WERI-Rb-1 (cell line): ENCODE measurements around the gene FAM170B.

Experiments
- DNase-seq: peaks from one replicate; pipeline ENCODE4 v3.0.0-alpha.2; 2020
- H3K27ac ChIP-seq: fragments of 250-450 bp; sonication (Bioruptor Pico); 2 replicates; pipeline ENCODE4 v1.5.1; 2020; ENCODE audit warnings: mild to moderate bottlenecking, moderate library complexity
- H3K27me3 ChIP-seq: fragments of 250-450 bp; sonication (Bioruptor Pico); 2 replicates; pipeline ENCODE4 v1.5.1; 2021; ENCODE audit warnings: mild to moderate bottlenecking, low read depth, moderate library complexity; ENCODE audit not compliant: insufficient read depth, severe bottlenecking
- H3K36me3 ChIP-seq: fragments of 250-450 bp; sonication (Bioruptor Pico); 2 replicates; pipeline ENCODE4 v1.5.1; 2020; ENCODE audit warnings: mild to moderate bottlenecking, moderate library complexity
- H3K4me3 ChIP-seq: 2 replicates; pipeline ENCODE4 v1.5.1; 2011; ENCODE audit warnings: low read depth, mild to moderate bottlenecking, control low read depth, low read length
- H3K9me3 ChIP-seq: fragments of 250-450 bp; sonication (Bioruptor Pico); 2 replicates; pipeline ENCODE4 v1.5.1; 2021; ENCODE audit warnings: mild to moderate bottlenecking, moderate library complexity; ENCODE audit not compliant: severe bottlenecking
- CTCF ChIP-seq: IDR thresholded peaks from 2 replicates; pipeline ENCODE4 v1.5.1; 2011; ENCODE audit warnings: low read depth, mild to moderate bottlenecking, control low read depth, inconsistent platforms, low read length

FAM170B gene

DNA sequence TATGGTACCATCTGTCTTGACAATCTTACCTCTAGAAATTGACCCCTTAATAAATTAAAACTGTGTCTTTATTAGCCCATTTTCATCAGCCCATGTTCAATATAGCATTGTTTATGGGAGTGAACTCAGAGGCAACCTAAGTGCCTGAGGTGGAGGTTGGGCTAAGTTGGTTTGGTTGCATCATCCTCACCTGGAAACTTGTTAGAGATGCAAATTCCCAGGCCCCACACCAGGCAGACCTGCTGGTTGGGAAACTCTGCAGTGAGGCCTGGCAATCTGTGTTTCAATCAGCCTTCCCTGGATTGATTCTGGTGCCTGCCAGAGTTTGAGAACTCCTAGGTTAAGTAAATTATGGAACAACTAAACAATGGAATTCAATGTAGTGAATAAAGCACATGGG lies 9.4 kb upstream of the FAM170B start:
- Histone ChIP-seq H3K27me3 (peaks cover 5% of the 10 kb centered on the region), H3K36me3 (no peaks in the 10 kb centered on the region), H3K4me3 (no peak overlapping the region), H3K9me3 (no peaks in the 10 kb centered on the region), H3K27ac (no peak overlapping the region)
- DNase-seq, result no peak
- TF ChIP-seq CTCF, result no peak

- no peak overlapping the region for H3K4me3 ChIP-seq
- no peak overlapping the region for H3K27ac ChIP-seq
- H3K27me3 ChIP-seq, result peaks cover 5% of the 10 kb centered on the region
- peaks cover under 1% of the 10 kb centered on the region for H3K9me3 ChIP-seq
- H3K36me3 ChIP-seq, result no peaks in the 10 kb centered on the region
- no peak for TF ChIP-seq CTCF
- DNase-seq, result no peak
These were observed 7.9 kb upstream of the FAM170B start for GRCh38 chr10:49141541-49142332.

DNA sequence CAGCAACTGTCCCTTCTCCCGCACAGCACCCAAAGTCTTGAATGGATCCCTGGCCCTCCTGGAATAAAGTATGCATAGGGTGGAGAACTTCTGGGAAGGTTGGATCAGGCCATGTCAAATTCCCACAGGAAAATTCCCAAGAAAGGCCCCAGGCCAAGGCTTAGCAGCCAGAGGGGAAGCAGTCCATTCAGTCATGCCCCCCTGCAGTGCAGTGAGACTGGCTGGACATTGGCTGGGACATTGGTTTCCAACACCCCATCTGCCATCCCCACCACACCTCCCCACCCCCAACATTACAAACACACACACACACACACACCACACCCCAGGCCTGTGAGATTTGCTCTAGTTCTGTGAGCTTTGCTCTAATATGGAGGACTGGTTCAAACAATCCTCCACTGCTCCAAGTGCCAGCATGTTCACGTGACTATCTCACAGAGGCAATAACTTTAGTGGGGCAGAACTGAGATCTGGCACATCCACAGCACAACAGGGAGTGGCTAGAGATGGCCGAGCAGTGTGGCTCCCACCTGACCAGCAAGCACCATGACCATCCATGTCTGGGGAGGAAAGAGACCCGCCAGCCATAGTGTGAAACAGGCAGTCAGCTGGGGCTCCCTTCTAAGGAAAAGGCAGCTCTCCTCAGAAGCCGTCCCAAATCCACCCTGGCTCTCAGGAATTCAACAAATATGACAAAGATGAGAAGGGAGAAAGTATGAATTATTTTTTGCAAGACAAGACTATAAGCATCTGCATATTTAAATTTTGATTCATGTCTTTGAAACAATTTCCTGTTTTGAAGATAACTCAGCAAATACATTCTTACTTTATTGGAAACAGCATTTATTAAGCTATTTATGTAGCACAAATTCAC lies 6.7 kb upstream of the FAM170B start:
- Histone ChIP-seq H3K9me3 (peaks cover 3% of the 10 kb centered on the region), H3K27me3 (peaks cover 5% of the 10 kb centered on the region), H3K36me3 (no peaks in the 10 kb centered on the region), H3K4me3 (no peak overlapping the region), H3K27ac (no peak overlapping the region)
- no peak for TF ChIP-seq CTCF
- DNase-seq, result no peak

- DNase-seq, result no peak
- H3K36me3 ChIP-seq, result no peaks in the 10 kb centered on the region
- H3K4me3 ChIP-seq, result no peak overlapping the region
- no peak for TF ChIP-seq CTCF
- peaks cover 5% of the 10 kb centered on the region for H3K27me3 ChIP-seq
- peaks cover 3% of the 10 kb centered on the region for H3K9me3 ChIP-seq
- no peak overlapping the region for H3K27ac ChIP-seq
These were observed 6.0 kb upstream of the FAM170B start for GRCh38 chr10:49139846-49140195.

- H3K9me3 ChIP-seq, result peaks cover 3% of the 10 kb centered on the region
- H3K4me3 ChIP-seq, result no peak overlapping the region
- DNase-seq, result no peak
- no peak for TF ChIP-seq CTCF
- no peaks in the 10 kb centered on the region for H3K36me3 ChIP-seq
- no peak overlapping the region for H3K27ac ChIP-seq
- H3K27me3 ChIP-seq, result peaks cover 7% of the 10 kb centered on the region
These were observed 5.4 kb upstream of the FAM170B start for GRCh38 chr10:49139028-49139845.
